ENCODE results near the gene TAF4. TPM values are rescaled to one million over a fixed set of nuclear protein-coding genes. Genes with fewer than 3 reads are reported as not detected.

Gene TAF4
- total RNA-seq, 4 donors from 2014 or later, result 21.1 to 40.6 (median 22.1) TPM

DNA sequence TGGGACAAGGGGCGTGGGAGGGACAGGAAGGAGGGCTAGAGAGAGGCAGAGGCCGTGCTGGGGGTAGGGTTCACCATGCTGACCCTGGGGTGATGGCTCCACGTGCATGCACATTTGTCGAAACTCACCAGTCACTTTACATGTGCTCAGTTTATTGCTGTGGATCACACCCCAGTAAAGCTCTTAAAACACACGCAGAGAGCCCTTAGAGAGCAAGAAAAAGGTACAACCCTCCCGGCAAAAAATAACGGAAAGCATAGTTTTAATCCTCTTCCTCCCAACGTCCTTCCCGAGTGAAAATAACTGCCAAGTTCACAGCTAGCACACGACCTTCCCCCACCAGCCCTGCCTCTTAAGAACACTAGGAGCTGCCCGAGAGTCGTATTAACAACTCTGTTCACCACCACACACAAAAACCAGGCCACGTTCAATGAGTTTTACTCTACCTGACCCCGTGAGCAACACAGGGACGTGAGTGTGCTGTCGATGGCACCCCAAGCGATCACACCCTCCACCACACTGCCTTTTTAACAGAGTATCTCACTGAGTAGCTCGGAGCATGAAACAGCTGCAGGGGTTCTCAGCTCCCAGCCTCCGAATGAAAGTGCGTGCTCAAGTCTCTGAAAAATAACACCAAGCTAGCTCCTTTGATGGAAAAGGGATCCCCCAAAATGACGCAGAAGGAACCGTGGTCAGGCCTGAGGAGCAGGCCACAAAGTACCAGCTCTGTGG, 39.7 kb downstream of the TAF4 start:
- WGBS, 2 donors, result 60 to 65% methylated on average over 22 of the region's 22 CpGs
- intact Hi-C loops (cut with DNase I; ENCODE audit: low total_unique reads), result no loop called here
- DNase-seq (ENCODE audit: low spot score in 2 of 2), result no peak
- TF ChIP-seq POLR2A (IDR thresholded peaks at IDR 0.05), result no peak
- TF ChIP-seq, protein P1, sequence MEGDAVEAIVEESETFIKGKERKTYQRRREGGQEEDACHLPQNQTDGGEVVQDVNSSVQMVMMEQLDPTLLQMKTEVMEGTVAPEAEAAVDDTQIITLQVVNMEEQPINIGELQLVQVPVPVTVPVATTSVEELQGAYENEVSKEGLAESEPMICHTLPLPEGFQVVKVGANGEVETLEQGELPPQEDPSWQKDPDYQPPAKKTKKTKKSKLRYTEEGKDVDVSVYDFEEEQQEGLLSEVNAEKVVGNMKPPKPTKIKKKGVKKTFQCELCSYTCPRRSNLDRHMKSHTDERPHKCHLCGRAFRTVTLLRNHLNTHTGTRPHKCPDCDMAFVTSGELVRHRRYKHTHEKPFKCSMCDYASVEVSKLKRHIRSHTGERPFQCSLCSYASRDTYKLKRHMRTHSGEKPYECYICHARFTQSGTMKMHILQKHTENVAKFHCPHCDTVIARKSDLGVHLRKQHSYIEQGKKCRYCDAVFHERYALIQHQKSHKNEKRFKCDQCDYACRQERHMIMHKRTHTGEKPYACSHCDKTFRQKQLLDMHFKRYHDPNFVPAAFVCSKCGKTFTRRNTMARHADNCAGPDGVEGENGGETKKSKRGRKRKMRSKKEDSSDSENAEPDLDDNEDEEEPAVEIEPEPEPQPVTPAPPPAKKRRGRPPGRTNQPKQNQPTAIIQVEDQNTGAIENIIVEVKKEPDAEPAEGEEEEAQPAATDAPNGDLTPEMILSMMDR (IDR thresholded peaks at IDR 0.05), result no peak
- no peak overlapping the region for H3K4me3 ChIP-seq (ENCODE audit: low read depth, poor library complexity, severe bottlenecking)

DNA sequence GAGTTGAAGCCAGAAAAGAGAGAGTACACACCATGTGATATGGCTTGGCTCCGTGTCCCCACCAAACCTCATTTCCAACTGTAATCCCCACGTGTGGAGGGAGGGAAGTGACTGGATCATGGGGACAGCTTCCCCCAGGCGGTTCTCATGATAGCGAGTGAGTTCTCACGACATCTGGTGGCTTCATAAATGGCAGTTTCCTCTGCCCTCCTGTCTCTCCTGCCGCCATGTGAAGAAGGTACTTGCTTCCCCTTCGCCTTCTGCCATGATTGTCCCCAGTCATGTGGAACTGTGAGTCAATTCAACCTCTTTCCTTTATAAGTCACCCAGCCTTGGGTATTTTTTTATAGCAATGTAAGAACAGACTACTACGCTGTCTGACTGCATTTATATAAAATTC, 40.3 kb downstream of the TAF4 start:
- DNase-seq (ENCODE audit: low spot score in 2 of 2), result no peak
- TF ChIP-seq POLR2A (IDR thresholded peaks at IDR 0.05), result no peak
- TF ChIP-seq, protein P1 (IDR thresholded peaks at IDR 0.05), result no peak
- intact Hi-C loops (cut with DNase I; ENCODE audit: low total_unique reads), result no loop called here
- WGBS, 2 donors, result 66 to 67% methylated on average over 8 of the region's 8 CpGs
- no peak overlapping the region for H3K4me3 ChIP-seq (ENCODE audit: low read depth, poor library complexity, severe bottlenecking)

DNA sequence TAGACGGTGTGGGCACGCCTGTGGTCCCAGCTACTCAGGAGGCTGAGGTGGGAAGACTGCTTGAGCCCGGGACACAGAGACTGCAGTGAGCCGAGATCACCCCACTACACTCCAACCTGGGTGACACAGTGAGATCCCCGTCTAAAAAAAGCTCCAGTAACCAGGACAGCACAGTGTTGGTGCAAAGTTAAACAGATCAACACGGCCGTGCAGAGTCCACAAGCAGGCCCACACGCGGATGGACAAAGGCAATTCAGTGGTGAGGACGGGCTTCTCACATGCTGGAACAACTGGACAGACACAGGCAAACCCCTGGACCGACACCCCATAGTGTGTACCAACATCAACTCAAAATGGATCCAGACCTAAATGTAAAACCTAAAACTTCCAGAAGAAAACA, 41.7 kb downstream of the TAF4 start:
- intact Hi-C loops (cut with DNase I; ENCODE audit: low total_unique reads), result no loop called here
- 94 to 99% methylated on average over 11 of the region's 11 CpGs for WGBS, 2 donors
- H3K4me3 ChIP-seq (ENCODE audit: low read depth, poor library complexity, severe bottlenecking), result no peak overlapping the region
- DNase-seq (ENCODE audit: low spot score in 2 of 2), result no peak
- no peak for TF ChIP-seq POLR2A (IDR thresholded peaks at IDR 0.05)
- TF ChIP-seq, protein P1 (IDR thresholded peaks at IDR 0.05), result no peak

DNA sequence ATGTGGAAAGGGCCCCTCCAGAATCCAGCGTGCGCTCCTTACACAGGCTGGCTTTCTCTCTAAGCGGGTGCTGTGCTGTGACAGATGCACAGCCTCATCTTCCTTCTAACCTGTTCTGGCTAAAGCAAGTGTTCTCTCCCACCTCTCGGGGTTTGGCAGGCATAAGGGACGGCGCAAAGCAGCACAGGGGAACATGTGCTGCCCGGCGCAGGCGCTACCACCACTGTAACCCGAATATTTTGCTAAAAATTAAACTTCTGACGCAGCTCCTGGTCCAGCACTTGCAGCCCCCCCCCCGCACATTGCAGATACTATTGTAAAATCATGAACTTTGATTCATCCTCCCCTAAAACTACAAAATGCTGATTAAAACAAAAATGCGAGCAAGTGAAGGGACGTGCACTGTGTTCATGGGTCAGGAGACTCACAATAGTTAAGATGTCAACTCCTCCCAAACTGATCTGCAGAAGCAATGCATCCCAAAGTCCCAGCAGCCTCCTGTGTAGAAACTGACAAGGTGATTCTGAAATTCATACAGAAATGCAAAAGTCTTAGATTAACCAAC, 43.0 kb downstream of the TAF4 start:
- intact Hi-C loops (cut with DNase I; ENCODE audit: low total_unique reads), result no loop called here
- H3K4me3 ChIP-seq (ENCODE audit: low read depth, poor library complexity, severe bottlenecking), result no peak overlapping the region
- DNase-seq (ENCODE audit: low spot score in 2 of 2), result no peak
- 95 to 96% methylated on average over 14 of the region's 14 CpGs for WGBS, 2 donors
- TF ChIP-seq, protein P1 (IDR thresholded peaks at IDR 0.05), result no peak
- TF ChIP-seq POLR2A (IDR thresholded peaks at IDR 0.05), result no peak

DNA sequence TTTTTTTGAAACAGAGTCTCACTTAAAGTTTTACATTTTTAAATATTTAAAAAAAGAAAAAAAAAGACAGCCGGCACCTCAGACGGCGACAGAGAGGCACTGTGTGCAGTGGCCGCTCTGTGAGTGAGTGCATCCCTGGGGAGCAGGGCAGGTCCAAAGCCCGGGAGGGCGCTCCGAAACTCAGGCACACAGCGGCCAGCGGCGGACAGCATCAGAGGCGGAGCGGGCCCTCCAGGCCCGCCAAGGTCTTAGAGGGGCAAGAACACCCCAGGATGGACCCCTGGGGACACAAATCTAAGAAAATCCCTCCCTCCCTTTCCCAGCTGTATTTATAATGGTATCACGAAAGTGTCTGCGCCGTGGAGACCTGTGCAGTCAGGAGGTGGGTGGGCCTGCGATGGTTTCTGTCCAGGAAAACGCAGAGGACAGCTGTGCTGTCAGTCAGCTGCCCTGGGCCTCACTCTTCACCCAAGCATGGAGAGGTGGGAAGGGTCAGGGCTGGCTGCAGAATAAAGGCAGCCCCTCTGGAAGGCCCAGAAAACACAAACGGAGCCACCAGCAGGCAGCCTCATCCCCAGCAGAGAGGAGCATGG, 43.8 kb downstream of the TAF4 start:
- 82 to 84% methylated on average over 19 of the region's 19 CpGs for WGBS, 2 donors
- TF ChIP-seq, protein P1 (IDR thresholded peaks at IDR 0.05), result no peak
- TF ChIP-seq POLR2A (IDR thresholded peaks at IDR 0.05), result no peak
- intact Hi-C loops (cut with DNase I; ENCODE audit: low total_unique reads), result no loop called here
- H3K4me3 ChIP-seq (ENCODE audit: low read depth, poor library complexity, severe bottlenecking), result no peak overlapping the region
- no peak for DNase-seq (ENCODE audit: low spot score in 2 of 2)
